ENCODE measurements around the gene THBS2.

- TF ChIP-seq CTCF (IDR thresholded peaks at IDR 0.05; ENCODE audit: low read depth, low read length) (no peak), POLR2A (IDR thresholded peaks at IDR 0.05; ENCODE audit: extremely low read depth, insufficient read length) (no peak)
Measured at GRCh38 chr6:169167581-169168301, 85.9 kb downstream of the THBS2 start.

Measured in NB4 (cell line).